Ascending aorta (tissue), 2 donors: Measurements from ENCODE around the gene TTC3. TPM values are rescaled to one million over a fixed set of nuclear protein-coding genes. Genes with fewer than 3 reads are reported as not detected.

Experiments used
- DNase-seq, 2 donors: peaks; one replicate each; pipeline ENCODE4 v3.0.0-alpha.2; 2019; ENCODE audit warnings: low spot score in 2 of 2
- H3K27ac ChIP-seq, 2 donors: fragments of 200-600 bp; sonication (generic); one replicate each; pipeline ENCODE4 v1.5.1; 2016 to 2017; ENCODE audit warnings: mild to moderate bottlenecking in 1 of 2
- H3K27me3 ChIP-seq: fragments of 200-600 bp; sonication (generic); one replicate; pipeline ENCODE4 v1.5.1; 2017
- H3K36me3 ChIP-seq, 2 donors: fragments of 200-600 bp; sonication (generic); one replicate each; pipeline ENCODE4 v1.5.1; 2016
- H3K4me1 ChIP-seq, 2 donors: fragments of 200-600 bp; sonication (generic); one replicate each; pipeline ENCODE4 v1.5.1; 2016 to 2017; ENCODE audit warnings: mild to moderate bottlenecking in 1 of 2
- H3K4me3 ChIP-seq, 2 donors: fragments of 200-600 bp; sonication (generic); one replicate each; pipeline ENCODE4 v1.5.1; 2016 to 2017; ENCODE audit warnings: mild to moderate bottlenecking in 1 of 2
- H3K9me3 ChIP-seq, 2 donors: fragments of 200-600 bp; sonication (generic); one replicate each; pipeline ENCODE4 v1.5.1; 2016
- CTCF ChIP-seq, 3 experiments: fragments of 200-600 bp in 2 of 3; fragments of 450-650 bp in 1 of 3; sonication (generic) in 2 of 3; IDR thresholded peaks; one replicate each; pipeline ENCODE4 v1.5.1; 2016 to 2019; ENCODE audit warnings: antibody characterized with exemption in 3 of 3, mild to moderate bottlenecking in 1 of 3, moderate library complexity in 1 of 3
- intact Hi-C: fragments of 100-400 bp; cut with DNase I; formaldehyde crosslinking; loops from one replicate; pipeline ENCODE4 v1.15.1; 2023
- total RNA-seq: library from RNA; depleted of rRNA; stranded (reverse); fragments of >200 nt; gene quantifications from one replicate; pipeline ENCODE4 v1.1.0, GENCODE V29; 2016

The TTC3 gene
- total RNA-seq, 1 donor from 2014 or later, result 70.7 TPM

DNA sequence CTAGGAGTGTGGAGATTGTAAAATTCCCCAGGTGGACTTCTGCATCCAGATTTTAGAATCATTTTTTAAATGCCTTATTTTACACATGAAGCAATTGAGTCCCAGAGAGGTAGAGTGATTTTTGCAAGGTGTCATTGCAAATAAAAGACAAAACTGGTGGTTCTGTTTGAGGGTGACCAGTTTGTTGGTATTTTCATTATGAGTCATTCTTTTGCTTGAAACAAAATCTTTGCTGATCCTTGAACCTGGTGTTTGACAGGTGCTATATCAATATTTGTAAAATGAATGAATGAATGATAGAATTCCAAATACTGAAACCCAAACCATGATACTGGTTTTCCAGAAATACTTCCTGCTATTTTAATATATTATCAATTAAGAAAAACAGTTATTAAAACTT is 44.1 kb downstream of the TTC3 start:
- no peak overlapping the region for H3K4me3 ChIP-seq
- H3K9me3 ChIP-seq, result no peaks in the 10 kb centered on the region
- intact Hi-C loops, result no loop called here
- no peak overlapping the region for H3K27ac ChIP-seq
- H3K27me3 ChIP-seq, result no peaks in the 10 kb centered on the region
- no peak for DNase-seq
- no peaks in the 10 kb centered on the region for H3K36me3 ChIP-seq
- no peak for TF ChIP-seq CTCF (IDR thresholded peaks at IDR 0.05)
- no peaks in the 10 kb centered on the region for H3K4me1 ChIP-seq

GRCh38 chr21:37118187-37118826 is 45.3 kb downstream of the TTC3 start:
- Histone ChIP-seq H3K9me3 (no peaks in the 10 kb centered on the region), H3K4me3 (no peak overlapping the region), H3K4me1 (no peaks in the 10 kb centered on the region), H3K27ac (no peak overlapping the region), H3K36me3 (peaks cover 0 to 4% of the 10 kb centered on the region in 2 donors), H3K27me3 (no peaks in the 10 kb centered on the region)
- DNase-seq, result no peak
- TF ChIP-seq CTCF (IDR thresholded peaks at IDR 0.05), result no peak
- intact Hi-C loops, result no loop called here

DNA sequence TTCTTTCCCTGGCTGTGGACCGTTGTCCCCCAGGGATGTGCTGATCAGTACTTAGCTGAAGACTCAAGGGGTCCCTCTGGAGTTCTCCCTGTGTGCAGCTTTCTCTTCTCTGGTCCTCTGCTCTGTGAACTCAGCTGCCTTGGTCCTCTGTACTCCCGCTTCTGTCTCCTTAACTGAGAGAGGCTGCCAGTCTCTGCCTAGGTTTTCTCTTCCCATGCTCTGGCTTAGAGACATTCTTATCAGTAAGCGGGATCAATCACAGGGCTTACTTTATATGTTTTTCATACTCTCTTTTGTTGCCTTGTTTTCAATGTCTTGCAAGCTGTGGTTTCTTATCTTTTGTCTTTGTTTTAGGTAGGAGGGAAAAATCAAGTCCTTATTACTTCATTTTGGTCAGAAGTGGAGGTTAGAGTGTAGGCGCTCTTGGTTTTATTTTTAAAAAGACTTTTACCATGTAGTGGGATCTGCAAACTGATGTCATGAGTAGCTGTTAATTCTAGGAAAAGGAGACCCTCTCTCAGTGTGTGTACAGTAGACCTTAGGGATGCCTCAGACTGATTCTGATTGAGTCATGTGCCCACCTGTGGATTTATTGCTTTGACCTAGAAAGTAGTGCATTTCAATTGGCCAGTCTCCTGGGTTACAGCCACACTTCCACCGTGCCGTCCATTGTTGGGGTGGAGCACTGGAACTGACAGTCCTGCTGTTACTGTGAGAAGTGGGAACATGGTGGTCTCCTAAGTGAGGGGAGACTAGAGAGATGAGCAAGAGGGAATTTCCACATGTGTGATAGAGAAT is 46.6 kb downstream of the TTC3 start:
- no peak for TF ChIP-seq CTCF (IDR thresholded peaks at IDR 0.05)
- no peak for DNase-seq
- no peak overlapping the region for H3K27ac ChIP-seq
- H3K27me3 ChIP-seq, result no peaks in the 10 kb centered on the region
- H3K4me3 ChIP-seq, result no peak overlapping the region
- no peaks in the 10 kb centered on the region for H3K9me3 ChIP-seq
- H3K4me1 ChIP-seq, result no peaks in the 10 kb centered on the region
- intact Hi-C loops, result no loop called here
- peaks cover 0 to 4% of the 10 kb centered on the region in 2 donors for H3K36me3 ChIP-seq

DNA sequence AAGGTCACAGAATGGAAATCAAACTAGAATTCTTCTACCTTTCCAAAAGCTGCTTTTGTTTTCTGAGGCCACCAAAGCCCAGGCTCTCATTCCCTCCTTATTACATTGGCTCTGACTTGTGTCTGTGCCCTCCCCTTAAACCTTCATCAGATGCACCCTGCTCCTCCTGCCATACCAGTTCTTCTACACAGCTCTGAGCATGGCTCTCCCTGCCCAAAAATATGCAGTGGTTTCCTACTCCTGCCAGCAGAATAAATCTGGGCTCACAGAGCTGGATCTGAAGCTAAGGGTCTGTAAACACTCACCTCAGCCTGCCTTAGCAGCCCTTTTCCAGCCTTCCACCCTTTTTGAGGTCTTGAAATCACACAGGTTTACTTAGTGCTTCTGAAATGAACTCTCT is 55.0 kb downstream of the TTC3 start:
- no peak overlapping the region for H3K27ac ChIP-seq
- no peaks in the 10 kb centered on the region for H3K9me3 ChIP-seq
- no peak for TF ChIP-seq CTCF (IDR thresholded peaks at IDR 0.05)
- intact Hi-C loops, result no loop called here
- peaks cover 33 to 51% of the 10 kb centered on the region in 2 donors for H3K36me3 ChIP-seq
- no peak for DNase-seq
- H3K4me1 ChIP-seq, result no peaks in the 10 kb centered on the region
- H3K27me3 ChIP-seq, result no peaks in the 10 kb centered on the region
- no peak overlapping the region for H3K4me3 ChIP-seq

DNA sequence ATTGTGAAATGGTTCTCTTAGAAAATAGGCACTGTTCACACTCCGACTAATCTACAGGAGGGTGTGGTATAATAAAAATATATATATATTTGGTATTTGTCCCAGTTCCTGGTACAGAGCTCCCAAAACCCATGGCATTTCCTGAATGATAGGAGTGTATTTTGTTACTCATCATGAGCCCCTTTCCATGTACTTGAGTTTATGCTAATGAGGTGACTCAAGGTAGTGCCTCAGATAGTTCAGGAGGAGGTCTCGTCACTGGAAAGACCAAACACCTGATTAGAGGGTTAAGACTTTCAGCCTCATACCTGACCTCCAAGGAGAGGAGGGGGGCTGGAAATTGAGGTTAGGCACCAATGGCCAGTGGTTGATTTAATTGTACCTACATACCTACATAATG is 57.9 kb downstream of the TTC3 start:
- H3K27ac ChIP-seq, result no peak overlapping the region
- no peaks in the 10 kb centered on the region for H3K4me1 ChIP-seq
- no peak for DNase-seq
- H3K27me3 ChIP-seq, result no peaks in the 10 kb centered on the region
- no peak for TF ChIP-seq CTCF (IDR thresholded peaks at IDR 0.05)
- no peaks in the 10 kb centered on the region for H3K9me3 ChIP-seq
- H3K36me3 ChIP-seq, result peaks cover 45 to 68% of the 10 kb centered on the region in 2 donors
- intact Hi-C loops, result no loop called here
- H3K4me3 ChIP-seq, result no peak overlapping the region
